Liver (tissue), 9 donors: Measurements from ENCODE around the gene SPAG17. TPM values are rescaled to one million over a fixed set of nuclear protein-coding genes. Genes with fewer than 3 reads are reported as not detected.

Experiments
- DNase-seq: peaks from one replicate; pipeline ENCODE4 v3.0.0-alpha.2; 2017; ENCODE audit warnings: low spot score
- H3K27ac ChIP-seq, 2 donors: one replicate each; pipeline ENCODE4 v1.7.0; 2013; ENCODE audit warnings: inconsistent platforms in 2 of 2, low read length in 2 of 2, control low read depth in 1 of 2, low read depth in 1 of 2, mild to moderate bottlenecking in 1 of 2
- H3K27me3 ChIP-seq, 4 donors: one replicate each; pipeline versions ENCODE4 v1.6.1 to v1.7.0; 2013; ENCODE audit warnings: low read length in 3 of 4, inconsistent platforms in 1 of 4, mild to moderate bottlenecking in 1 of 4, moderate library complexity in 1 of 4; ENCODE audit not compliant: control insufficient read depth in 4 of 4, insufficient read depth in 4 of 4
- H3K36me3 ChIP-seq, 4 donors: one replicate each; pipeline versions ENCODE4 v1.6.1 to v1.7.0; 2013; ENCODE audit warnings: low read length in 3 of 4, mild to moderate bottlenecking in 3 of 4, low read depth in 1 of 4, moderate library complexity in 1 of 4; ENCODE audit not compliant: control insufficient read depth in 4 of 4, insufficient read depth in 3 of 4
- H3K4me1 ChIP-seq, 4 donors: one replicate each; pipeline versions ENCODE4 v1.6.1 to v1.7.0; 2013; ENCODE audit warnings: low read length in 3 of 4, mild to moderate bottlenecking in 3 of 4, moderate library complexity in 1 of 4; ENCODE audit not compliant: control insufficient read depth in 4 of 4, insufficient read depth in 4 of 4
- H3K4me3 ChIP-seq, 3 donors: one replicate each; pipeline versions ENCODE4 v1.6.1 to v1.7.0; 2013; ENCODE audit warnings: low read length in 3 of 3, control low read depth in 1 of 3, low read depth in 1 of 3, mild to moderate bottlenecking in 1 of 3
- H3K9ac ChIP-seq, 2 donors: one replicate each; pipeline ENCODE4 v1.7.0; 2013; ENCODE audit warnings: low read length in 2 of 2, mild to moderate bottlenecking in 2 of 2, moderate library complexity in 2 of 2, control low read depth in 1 of 2, low read depth in 1 of 2
- H3K9me3 ChIP-seq, 4 donors: one replicate each; pipeline versions ENCODE4 v1.6.1 to v1.7.0; 2013; ENCODE audit warnings: low read length in 3 of 4; ENCODE audit not compliant: control insufficient read depth in 4 of 4
- FOXA1 ChIP-seq: IDR thresholded peaks from 2 replicates; pipeline ENCODE4 v1.6.1; 2016; ENCODE audit warnings: antibody characterized with exemption
- FOXA2 ChIP-seq: IDR thresholded peaks from 2 replicates; pipeline ENCODE4 v1.6.1; 2016; ENCODE audit warnings: antibody characterized with exemption
- GABPA ChIP-seq, 2 donors: IDR thresholded peaks in 1 of 2; conservative IDR thresholded peaks in 1 of 2; 2 replicates each; pipeline ENCODE4 v1.6.1; 2016; ENCODE audit warnings: antibody characterized with exemption in 2 of 2, mild to moderate bottlenecking in 1 of 2, moderate library complexity in 1 of 2
- HNF4A ChIP-seq, 2 donors: conservative IDR thresholded peaks; 2 replicates each; pipeline ENCODE4 v1.6.1; 2016; ENCODE audit warnings: antibody characterized with exemption in 2 of 2, mild to moderate bottlenecking in 2 of 2
- HNF4G ChIP-seq: IDR thresholded peaks from 2 replicates; pipeline ENCODE4 v1.6.1; 2016; ENCODE audit warnings: antibody characterized with exemption
- JUND ChIP-seq, 2 donors: IDR thresholded peaks; 2 replicates each; pipeline ENCODE4 v1.6.1; 2016; ENCODE audit warnings: antibody characterized with exemption in 2 of 2
- NR2F2 ChIP-seq: IDR thresholded peaks from 2 replicates; pipeline ENCODE4 v1.6.1; 2016; ENCODE audit warnings: antibody characterized with exemption
- RAD21 ChIP-seq, 2 donors: IDR thresholded peaks; 2 replicates each; pipeline ENCODE4 v1.6.1; 2016; ENCODE audit warnings: antibody characterized with exemption in 2 of 2, mild to moderate bottlenecking in 2 of 2
- RXRA ChIP-seq, 2 donors: IDR thresholded peaks; 2 replicates each; pipeline ENCODE4 v1.6.1; 2017 to 2018; ENCODE audit warnings: antibody characterized with exemption in 2 of 2, mild to moderate bottlenecking in 1 of 2
- TAF1 ChIP-seq: conservative IDR thresholded peaks from 2 replicates; pipeline ENCODE4 v1.6.1; 2016; ENCODE audit warnings: antibody characterized with exemption, mild to moderate bottlenecking
- YY1 ChIP-seq: IDR thresholded peaks from 2 replicates; pipeline ENCODE4 v1.6.1; 2016; ENCODE audit warnings: antibody characterized with exemption, mild to moderate bottlenecking
- WGBS: extraction: QIAGEN DNeasy Blood & Tissue Kit; methylation state at CpG from one replicate; pipeline ENCODE4 v1.1.7; 2013; 5-methylcytosine and 5-hydroxymethylcytosine counted together
- polyA plus RNA-seq, 2 donors: library from polyadenylated mRNA; stranded (reverse) in 1 of 2; unstranded in 1 of 2; fragments of 200-250 nt in 1 of 2; fragments of >200 nt in 1 of 2; fragmentation: Nextera tagmentation in 1 of 2; extraction: Ambion mirVana in 1 of 2; gene quantifications; one replicate each; pipeline versions ENCODE4 v1.2.1 to v1.2.3, GENCODE V29; 2013 to 2015
- total RNA-seq, 2 donors: library from RNA; depleted of rRNA; stranded (reverse); fragments of >200 nt; gene quantifications; one replicate each; pipeline ENCODE4 v1.2.3, GENCODE V29; 2014
- TF ChIP-seq, protein P1 (sequence below): IDR thresholded peaks from 2 replicates; pipeline ENCODE4 v1.6.1; 2016; ENCODE audit warnings: antibody characterized with exemption
- TF ChIP-seq, protein P2 (sequence below): IDR thresholded peaks from 2 replicates; pipeline ENCODE4 v1.6.1; 2016; ENCODE audit warnings: antibody characterized with exemption
- TF ChIP-seq, protein P3 (sequence below): fragments of 150-350 bp; IDR thresholded peaks from 2 replicates; pipeline ENCODE4 v1.5.1; 2017; ENCODE audit warnings: improper control_type of control experiment, low read depth, low read length; ENCODE audit not compliant: missing input control
- TF ChIP-seq, protein P4 (sequence below): IDR thresholded peaks from 2 replicates; pipeline ENCODE4 v1.6.1; 2016; ENCODE audit warnings: antibody characterized with exemption
- TF ChIP-seq, protein P5 (sequence below): IDR thresholded peaks from 2 replicates; pipeline ENCODE4 v1.6.1; 2016; ENCODE audit warnings: antibody characterized with exemption, mild to moderate bottlenecking
- donor health status: healthy.
- donor health status: healthy.
- donor health status: healthy.
- donor health status: healthy.
- donor health status: healthy.

Gene SPAG17
- total and polyA plus RNA-seq, 4 donors = 0.17 to 0.75 TPM; not detected in 2

DNA sequence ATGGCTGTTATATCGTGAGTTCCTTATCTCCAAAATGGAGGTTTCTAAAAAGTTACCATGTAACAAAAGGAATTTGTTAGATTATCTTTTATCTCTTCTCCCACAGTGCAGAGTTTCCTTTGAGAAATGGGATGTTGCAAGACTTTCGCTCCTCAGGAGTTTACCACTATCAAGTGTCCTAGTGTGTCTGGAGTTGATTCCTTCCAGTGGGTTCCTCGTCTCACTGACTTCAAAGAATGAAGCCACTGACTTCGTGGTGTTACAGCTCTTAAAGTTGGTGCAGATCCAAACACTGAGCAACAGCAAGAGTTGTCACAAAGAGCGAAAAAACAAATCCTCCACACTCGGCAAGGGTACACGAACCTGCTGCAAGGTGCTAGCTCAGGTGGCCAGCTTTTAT, 37.0 kb downstream of the SPAG17 start (continued):
- TF ChIP-seq, protein P1, sequence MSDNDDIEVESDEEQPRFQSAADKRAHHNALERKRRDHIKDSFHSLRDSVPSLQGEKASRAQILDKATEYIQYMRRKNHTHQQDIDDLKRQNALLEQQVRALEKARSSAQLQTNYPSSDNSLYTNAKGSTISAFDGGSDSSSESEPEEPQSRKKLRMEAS = no peak
- TF ChIP-seq FOXA2 = no peak
- TF ChIP-seq, protein P2, sequence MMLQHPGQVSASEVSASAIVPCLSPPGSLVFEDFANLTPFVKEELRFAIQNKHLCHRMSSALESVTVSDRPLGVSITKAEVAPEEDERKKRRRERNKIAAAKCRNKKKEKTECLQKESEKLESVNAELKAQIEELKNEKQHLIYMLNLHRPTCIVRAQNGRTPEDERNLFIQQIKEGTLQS = no peak
- TF ChIP-seq, protein P3, sequence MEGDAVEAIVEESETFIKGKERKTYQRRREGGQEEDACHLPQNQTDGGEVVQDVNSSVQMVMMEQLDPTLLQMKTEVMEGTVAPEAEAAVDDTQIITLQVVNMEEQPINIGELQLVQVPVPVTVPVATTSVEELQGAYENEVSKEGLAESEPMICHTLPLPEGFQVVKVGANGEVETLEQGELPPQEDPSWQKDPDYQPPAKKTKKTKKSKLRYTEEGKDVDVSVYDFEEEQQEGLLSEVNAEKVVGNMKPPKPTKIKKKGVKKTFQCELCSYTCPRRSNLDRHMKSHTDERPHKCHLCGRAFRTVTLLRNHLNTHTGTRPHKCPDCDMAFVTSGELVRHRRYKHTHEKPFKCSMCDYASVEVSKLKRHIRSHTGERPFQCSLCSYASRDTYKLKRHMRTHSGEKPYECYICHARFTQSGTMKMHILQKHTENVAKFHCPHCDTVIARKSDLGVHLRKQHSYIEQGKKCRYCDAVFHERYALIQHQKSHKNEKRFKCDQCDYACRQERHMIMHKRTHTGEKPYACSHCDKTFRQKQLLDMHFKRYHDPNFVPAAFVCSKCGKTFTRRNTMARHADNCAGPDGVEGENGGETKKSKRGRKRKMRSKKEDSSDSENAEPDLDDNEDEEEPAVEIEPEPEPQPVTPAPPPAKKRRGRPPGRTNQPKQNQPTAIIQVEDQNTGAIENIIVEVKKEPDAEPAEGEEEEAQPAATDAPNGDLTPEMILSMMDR = no peak
- TF ChIP-seq TAF1 = no peak
- no peak for TF ChIP-seq JUND (IDR thresholded peaks at IDR 0.05)
- no peak for TF ChIP-seq FOXA1
- no peak for TF ChIP-seq HNF4G
- no peak for TF ChIP-seq GABPA (IDR thresholded peaks at IDR 0.05 in 1 of 2, conservative IDR thresholded peaks at IDR 0.05 in 1 of 2)

DNA sequence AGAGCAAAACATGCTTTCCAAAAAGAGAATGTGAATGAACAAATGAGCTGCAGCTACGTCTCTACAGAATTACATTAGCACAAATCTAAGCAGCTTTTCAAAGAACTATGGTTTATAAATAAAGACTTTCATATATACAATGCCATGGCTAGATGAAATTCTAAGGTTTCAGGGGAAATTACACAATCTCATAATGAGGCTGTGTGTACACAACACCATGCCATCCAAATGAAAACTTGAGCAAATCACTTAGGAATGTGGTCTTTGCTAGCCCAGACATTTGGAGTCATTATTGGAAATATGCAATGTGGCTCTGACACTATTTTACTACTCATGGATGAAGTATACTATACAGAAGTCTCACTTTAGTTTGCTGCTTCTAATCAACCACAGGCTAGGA, 37.5 kb downstream of the SPAG17 start:
- Histone ChIP-seq H3K4me3 (no peak overlapping the region), H3K9ac (no peak overlapping the region), H3K27ac (no peak overlapping the region), H3K27me3 (no peaks in the 10 kb centered on the region), H3K36me3 (no peaks in the 10 kb centered on the region), H3K9me3 (no peaks in the 10 kb centered on the region), H3K4me1 (no peaks in the 10 kb centered on the region)
- no peak for TF ChIP-seq TAF1
- no peak for TF ChIP-seq RXRA (IDR thresholded peaks at IDR 0.05)
- TF ChIP-seq, protein P4, sequence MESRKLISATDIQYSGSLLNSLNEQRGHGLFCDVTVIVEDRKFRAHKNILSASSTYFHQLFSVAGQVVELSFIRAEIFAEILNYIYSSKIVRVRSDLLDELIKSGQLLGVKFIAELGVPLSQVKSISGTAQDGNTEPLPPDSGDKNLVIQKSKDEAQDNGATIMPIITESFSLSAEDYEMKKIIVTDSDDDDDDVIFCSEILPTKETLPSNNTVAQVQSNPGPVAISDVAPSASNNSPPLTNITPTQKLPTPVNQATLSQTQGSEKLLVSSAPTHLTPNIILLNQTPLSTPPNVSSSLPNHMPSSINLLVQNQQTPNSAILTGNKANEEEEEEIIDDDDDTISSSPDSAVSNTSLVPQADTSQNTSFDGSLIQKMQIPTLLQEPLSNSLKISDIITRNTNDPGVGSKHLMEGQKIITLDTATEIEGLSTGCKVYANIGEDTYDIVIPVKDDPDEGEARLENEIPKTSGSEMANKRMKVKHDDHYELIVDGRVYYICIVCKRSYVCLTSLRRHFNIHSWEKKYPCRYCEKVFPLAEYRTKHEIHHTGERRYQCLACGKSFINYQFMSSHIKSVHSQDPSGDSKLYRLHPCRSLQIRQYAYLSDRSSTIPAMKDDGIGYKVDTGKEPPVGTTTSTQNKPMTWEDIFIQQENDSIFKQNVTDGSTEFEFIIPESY = no peak
- TF ChIP-seq FOXA2 = no peak
- TF ChIP-seq YY1 = no peak
- no peak for TF ChIP-seq FOXA1
- TF ChIP-seq, protein P2 = no peak
- TF ChIP-seq RAD21 (IDR thresholded peaks at IDR 0.05) = no peak
- no peak for TF ChIP-seq JUND (IDR thresholded peaks at IDR 0.05)
- WGBS = 81% methylated on average over 1 of the region's 1 CpG
- no peak for DNase-seq

DNA sequence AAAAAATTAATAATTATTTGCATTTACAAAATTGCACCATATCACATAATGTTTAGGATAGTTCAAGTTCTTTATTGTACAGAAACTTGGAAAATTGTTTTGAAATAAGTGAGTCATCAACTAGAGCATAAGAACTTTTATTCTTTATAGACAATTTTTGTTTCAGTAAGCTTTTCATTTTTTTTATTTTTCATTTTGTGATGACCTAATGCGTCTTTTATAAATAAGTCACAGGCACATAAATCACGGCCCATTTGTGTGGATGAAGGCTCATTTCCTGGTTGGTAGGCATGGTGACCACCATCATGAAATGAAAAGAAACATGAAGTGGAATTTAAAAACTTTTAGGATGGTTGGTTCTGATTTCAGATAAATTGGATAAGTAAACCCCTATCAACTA, 39.3 kb downstream of the SPAG17 start:
- 94% methylated on average over 2 of the region's 2 CpGs for WGBS
- Histone ChIP-seq H3K4me3 (no peak overlapping the region), H3K27me3 (no peaks in the 10 kb centered on the region), H3K9me3 (no peaks in the 10 kb centered on the region), H3K9ac (no peak overlapping the region), H3K27ac (no peak overlapping the region), H3K36me3 (no peaks in the 10 kb centered on the region), H3K4me1 (no peaks in the 10 kb centered on the region)
- TF ChIP-seq RXRA (IDR thresholded peaks at IDR 0.05) (no peak), GABPA (IDR thresholded peaks at IDR 0.05 in 1 of 2, conservative IDR thresholded peaks at IDR 0.05 in 1 of 2) (no peak), TAF1 (no peak), HNF4A (conservative IDR thresholded peaks at IDR 0.05) (no peak), RAD21 (IDR thresholded peaks at IDR 0.05) (no peak), NR2F2 (no peak), JUND (IDR thresholded peaks at IDR 0.05) (no peak)
- TF ChIP-seq, protein P1 = no peak
- TF ChIP-seq, protein P5, sequence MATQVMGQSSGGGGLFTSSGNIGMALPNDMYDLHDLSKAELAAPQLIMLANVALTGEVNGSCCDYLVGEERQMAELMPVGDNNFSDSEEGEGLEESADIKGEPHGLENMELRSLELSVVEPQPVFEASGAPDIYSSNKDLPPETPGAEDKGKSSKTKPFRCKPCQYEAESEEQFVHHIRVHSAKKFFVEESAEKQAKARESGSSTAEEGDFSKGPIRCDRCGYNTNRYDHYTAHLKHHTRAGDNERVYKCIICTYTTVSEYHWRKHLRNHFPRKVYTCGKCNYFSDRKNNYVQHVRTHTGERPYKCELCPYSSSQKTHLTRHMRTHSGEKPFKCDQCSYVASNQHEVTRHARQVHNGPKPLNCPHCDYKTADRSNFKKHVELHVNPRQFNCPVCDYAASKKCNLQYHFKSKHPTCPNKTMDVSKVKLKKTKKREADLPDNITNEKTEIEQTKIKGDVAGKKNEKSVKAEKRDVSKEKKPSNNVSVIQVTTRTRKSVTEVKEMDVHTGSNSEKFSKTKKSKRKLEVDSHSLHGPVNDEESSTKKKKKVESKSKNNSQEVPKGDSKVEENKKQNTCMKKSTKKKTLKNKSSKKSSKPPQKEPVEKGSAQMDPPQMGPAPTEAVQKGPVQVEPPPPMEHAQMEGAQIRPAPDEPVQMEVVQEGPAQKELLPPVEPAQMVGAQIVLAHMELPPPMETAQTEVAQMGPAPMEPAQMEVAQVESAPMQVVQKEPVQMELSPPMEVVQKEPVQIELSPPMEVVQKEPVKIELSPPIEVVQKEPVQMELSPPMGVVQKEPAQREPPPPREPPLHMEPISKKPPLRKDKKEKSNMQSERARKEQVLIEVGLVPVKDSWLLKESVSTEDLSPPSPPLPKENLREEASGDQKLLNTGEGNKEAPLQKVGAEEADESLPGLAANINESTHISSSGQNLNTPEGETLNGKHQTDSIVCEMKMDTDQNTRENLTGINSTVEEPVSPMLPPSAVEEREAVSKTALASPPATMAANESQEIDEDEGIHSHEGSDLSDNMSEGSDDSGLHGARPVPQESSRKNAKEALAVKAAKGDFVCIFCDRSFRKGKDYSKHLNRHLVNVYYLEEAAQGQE = no peak
- TF ChIP-seq, protein P2 = no peak
- TF ChIP-seq, protein P3 = no peak
- DNase-seq = no peak
